Liver (tissue), 3 donors: ENCODE measurements around the gene CANX.

Experiments
- CTCF ChIP-seq: fragments of 150-350 bp; IDR thresholded peaks from 2 replicates; pipeline ENCODE4 v1.5.1; 2017; ENCODE audit warnings: improper control_type of control experiment, low read depth, low read length; ENCODE audit not compliant: missing input control
- EGR1 ChIP-seq, 2 donors: IDR thresholded peaks; 2 replicates each; pipeline ENCODE4 v1.6.1; 2016 to 2018; ENCODE audit warnings: antibody characterized with exemption in 2 of 2, low read depth in 2 of 2
- JUND ChIP-seq, 2 donors: IDR thresholded peaks; 2 replicates each; pipeline ENCODE4 v1.6.1; 2016; ENCODE audit warnings: antibody characterized with exemption in 2 of 2
- REST ChIP-seq: IDR thresholded peaks from 2 replicates; pipeline ENCODE4 v1.6.1; 2016; ENCODE audit warnings: antibody characterized with exemption, mild to moderate bottlenecking
- donor health status: healthy.
- donor health status: healthy.

- TF ChIP-seq CTCF (no peak), EGR1 (IDR thresholded peaks at IDR 0.05; ENCODE audit: low read depth in 2 of 2) (no peak), JUND (IDR thresholded peaks at IDR 0.05) (peak in 1 of 2 donors; percentile 14), REST (no peak)
Observed at GRCh38 chr5:179755022-179755421, 56.3 kb downstream of the CANX start.
